HCT116 (cell line): Measurements from ENCODE around the gene CHST15.

Source experiments
- ATF3 ChIP-seq: IDR thresholded peaks from 2 replicates; pipeline ENCODE4 v1.6.1; 2012
- CBX3 ChIP-seq: IDR thresholded peaks from 2 replicates; pipeline ENCODE4 v1.6.1; 2012; ENCODE audit warnings: low read depth
- CTCF ChIP-seq, 3 experiments: fragments of 200-600 bp in 1 of 3; sonication (generic) in 1 of 3; IDR thresholded peaks in 2 of 3; conservative IDR thresholded peaks in 1 of 3; 2 replicates each; pipeline ENCODE4 v1.5.1; 2012 to 2017; ENCODE audit warnings: low read depth in 2 of 3, low read length in 2 of 3, antibody characterized with exemption in 1 of 3, borderline replicate concordance in 1 of 3, control low read depth in 1 of 3, mild to moderate bottlenecking in 1 of 3, mixed read lengths in 1 of 3, mixed run types in 1 of 3, moderate library complexity in 1 of 3; ENCODE audit not compliant: insufficient read depth in 1 of 3
- EGR1 ChIP-seq: IDR thresholded peaks from 2 replicates; pipeline ENCODE4 v1.6.1; 2012; ENCODE audit warnings: low read depth
- EZH2 ChIP-seq: fragments of 200-600 bp; sonication (generic); IDR thresholded peaks from 2 replicates; pipeline ENCODE4 v1.6.1; 2017; ENCODE audit warnings: antibody characterized with exemption, mixed run types
- POLR2AphosphoS5 ChIP-seq: IDR thresholded peaks from 2 replicates; pipeline ENCODE4 v1.6.1; 2011; ENCODE audit warnings: mild to moderate bottlenecking, low read depth, low read length, moderate library complexity
- RAD21 ChIP-seq: IDR thresholded peaks from 2 replicates; pipeline ENCODE4 v1.6.1; 2012; ENCODE audit warnings: low read depth, mild to moderate bottlenecking
- REST ChIP-seq: IDR thresholded peaks from 2 replicates; pipeline ENCODE4 v1.6.1; 2012; ENCODE audit warnings: low read depth
- SIN3A ChIP-seq: IDR thresholded peaks from 2 replicates; pipeline ENCODE4 v1.6.1; 2012; ENCODE audit warnings: low read depth
- SP1 ChIP-seq: IDR thresholded peaks from 2 replicates; pipeline ENCODE4 v1.6.1; 2012; ENCODE audit warnings: low read depth
- SRF ChIP-seq: IDR thresholded peaks from 2 replicates; pipeline ENCODE4 v1.6.1; 2012; ENCODE audit warnings: low read depth
- TCF7L2 ChIP-seq: IDR thresholded peaks from 2 replicates; pipeline ENCODE4 v1.7.0; 2011; ENCODE audit warnings: borderline replicate concordance, inconsistent platforms; ENCODE audit not compliant: insufficient read depth, insufficient read length; ENCODE audit errors: extremely low read depth
- YY1 ChIP-seq: IDR thresholded peaks from 2 replicates; pipeline ENCODE4 v1.6.1; 2011; ENCODE audit warnings: low read length, low read depth, moderate library complexity, mild to moderate bottlenecking; ENCODE audit not compliant: insufficient replicate concordance; ENCODE audit errors: extremely low read depth
- ZNF274 ChIP-seq: fragments of 200-500 bp; sonication (Bioruptor generic); IDR thresholded peaks from 2 replicates; pipeline ENCODE4 v1.6.1; 2014; ENCODE audit warnings: mild to moderate bottlenecking, low read depth, low read length, inconsistent platforms

- TF ChIP-seq EGR1 (no peak), ATF3 (no peak), POLR2AphosphoS5 (no peak), CTCF (IDR thresholded peaks at IDR 0.05 in 2 of 3, conservative IDR thresholded peaks at IDR 0.05 in 1 of 3; ENCODE audit: borderline replicate concordance in 1 of 3, insufficient read depth in 1 of 3, low read depth in 2 of 3, low read length in 2 of 3) (no peak), EZH2 (no peak), ZNF274 (no peak), RAD21 (no peak), SRF (no peak), REST (no peak), TCF7L2 (no peak), CBX3 (no peak), SIN3A (no peak), SP1 (no peak), YY1 (no peak)
Measured at GRCh38 chr10:124033887-124034218, 59.5 kb downstream of the CHST15 start.
